GM12874 (cell line): ENCODE measurements around the gene PSMA4.

Experiments
- CTCF ChIP-seq: IDR thresholded peaks from 2 replicates; pipeline ENCODE4 v1.5.1; 2011; ENCODE audit warnings: low read depth, mild to moderate bottlenecking, control low read depth, low read length, moderate library complexity; ENCODE audit not compliant: insufficient read depth

Gene PSMA4

GRCh38 chr15:78540871-78541743 is 863 bp downstream of the PSMA4 start:
- TF ChIP-seq CTCF = no peak

GRCh38 chr15:78541744-78542034 is 1.4 kb downstream of the PSMA4 start:
- no peak for TF ChIP-seq CTCF

GRCh38 chr15:78542647-78543046 is 2.4 kb downstream of the PSMA4 start:
- TF ChIP-seq CTCF = no peak

DNA sequence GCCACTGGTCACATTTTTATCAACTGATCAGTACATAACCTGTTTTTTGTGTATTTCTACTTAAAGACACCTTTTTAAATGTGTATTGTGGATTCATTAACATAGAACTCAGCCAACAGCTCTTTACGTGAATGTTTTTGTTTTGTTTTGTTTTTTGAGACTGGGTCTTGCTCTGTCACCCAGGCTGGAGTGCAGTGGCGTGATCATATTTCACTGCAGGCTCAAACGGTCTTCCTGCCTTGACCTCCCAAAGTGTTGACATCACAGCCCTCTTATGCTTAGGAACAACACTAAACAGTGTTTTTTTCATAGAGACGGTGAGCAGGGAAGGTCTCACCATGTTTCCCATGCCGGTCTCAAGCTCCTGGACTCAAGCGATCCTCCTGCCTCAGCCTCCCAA is 9.9 kb downstream of the PSMA4 start:
- TF ChIP-seq CTCF = no peak

DNA sequence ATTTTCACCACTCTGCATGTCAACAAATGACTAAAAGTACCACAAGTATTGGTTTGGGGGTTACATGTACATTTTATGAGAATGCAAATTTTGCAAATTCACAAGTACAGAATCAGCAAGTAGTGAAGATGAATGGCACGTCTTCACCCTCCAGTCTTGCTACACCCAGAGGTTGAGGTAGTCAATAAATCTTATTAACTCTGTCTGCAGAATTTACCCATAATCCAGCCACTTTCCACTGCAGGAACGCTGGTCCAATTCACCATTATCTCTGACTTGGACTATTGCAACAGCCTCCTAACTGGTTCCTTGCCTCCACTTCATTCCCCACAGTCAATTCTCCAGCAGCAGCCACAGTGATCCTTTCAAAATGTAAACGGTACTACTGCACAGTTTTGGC is 10.6 kb downstream of the PSMA4 start:
- TF ChIP-seq CTCF = no peak

- TF ChIP-seq CTCF = no peak
These were observed 11.7 kb downstream of the PSMA4 start for GRCh38 chr15:78551902-78552301.

DNA sequence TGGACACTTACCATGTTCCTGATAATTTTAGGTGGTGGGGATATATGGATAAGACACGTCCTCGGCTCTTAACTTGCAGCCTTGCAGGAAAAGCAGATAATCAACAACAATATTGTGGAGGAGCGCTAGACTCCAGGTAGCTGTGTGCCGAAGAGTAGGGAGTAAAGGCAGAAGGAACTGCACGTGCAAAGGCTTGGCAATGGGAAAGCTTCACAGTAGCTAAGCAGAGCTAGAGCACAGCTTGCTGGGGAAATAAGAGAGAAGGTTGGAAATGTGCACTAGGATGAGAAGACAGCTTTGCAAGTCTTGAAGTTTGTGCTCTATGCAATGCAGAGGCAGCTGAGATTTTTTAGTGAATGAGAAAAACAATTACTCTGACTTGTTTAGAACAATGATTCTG is 12.4 kb downstream of the PSMA4 start:
- no peak for TF ChIP-seq CTCF
